Stomach (tissue), 9 donors: ENCODE measurements around the gene CFAP61. TPM values are rescaled to one million over a fixed set of nuclear protein-coding genes. Genes with fewer than 3 reads are reported as not detected.

Experiments used
- DNase-seq, 2 donors: peaks; one replicate each; pipeline versions ENCODE4 v3.0.0 to v3.0.0-alpha.2; 2013 to 2019
- H3K27ac ChIP-seq, 5 donors: fragments of 200-600 bp in 4 of 5; sonication (generic) in 4 of 5; one replicate each; pipeline ENCODE4 v1.5.1; 2013 to 2019; ENCODE audit warnings: mild to moderate bottlenecking in 1 of 5, moderate library complexity in 1 of 5
- H3K27me3 ChIP-seq, 3 donors: fragments of 200-600 bp; sonication (generic); one replicate each; pipeline ENCODE4 v1.5.1; 2017 to 2019; ENCODE audit warnings: mixed run types in 1 of 3
- H3K36me3 ChIP-seq, 4 donors: fragments of 200-600 bp; sonication (generic); 1 replicate in 3 of 4; 2 replicates in 1 of 4; pipeline ENCODE4 v1.5.1; 2016 to 2019
- H3K4me1 ChIP-seq, 4 donors: fragments of 200-600 bp; sonication (generic); one replicate each; pipeline ENCODE4 v1.5.1; 2016 to 2019
- H3K4me3 ChIP-seq, 4 donors: fragments of 200-600 bp; sonication (generic) in 3 of 4; one replicate each; pipeline ENCODE4 v1.5.1; 2016 to 2019; ENCODE audit warnings: mild to moderate bottlenecking in 1 of 4
- H3K9me3 ChIP-seq, 4 donors: fragments of 200-600 bp; sonication (generic); one replicate each; pipeline ENCODE4 v1.5.1; 2016 to 2019
- CTCF ChIP-seq, 7 experiments: fragments of 450-650 bp in 4 of 7; fragments of 200-600 bp in 3 of 7; sonication (generic) in 3 of 7; IDR thresholded peaks; one replicate each; pipeline ENCODE4 v1.5.1; 2016 to 2019; ENCODE audit warnings: antibody characterized with exemption in 7 of 7, control low read depth in 2 of 7, mild to moderate bottlenecking in 1 of 7
- EP300 ChIP-seq: sonication (generic); formaldehyde crosslinking; IDR thresholded peaks from one replicate; pipeline ENCODE4 v1.6.1; 2017; ENCODE audit warnings: antibody characterized with exemption
- POLR2A ChIP-seq, 4 donors: fragments of 450-650 bp; IDR thresholded peaks; one replicate each; pipeline ENCODE4 v1.6.1; 2016; ENCODE audit warnings: antibody characterized with exemption in 4 of 4, control low read depth in 2 of 4, mild to moderate bottlenecking in 1 of 4, moderate library complexity in 1 of 4
- POLR2AphosphoS5 ChIP-seq, 3 donors: sonication (generic); formaldehyde crosslinking; IDR thresholded peaks; one replicate each; pipeline ENCODE4 v1.6.1; 2016; ENCODE audit warnings: antibody characterized with exemption in 3 of 3
- WGBS, 5 donors: extraction: QIAGEN DNeasy Blood & Tissue Kit in 3 of 5; methylation state at CpG; one replicate each; pipeline versions ENCODE4 v1.1.5 to v1.1.7; 2013 to 2018; 5-methylcytosine and 5-hydroxymethylcytosine counted together
- intact Hi-C: fragments of 100-400 bp; cut with DNase I; formaldehyde crosslinking; loops from one replicate; pipeline ENCODE4 v1.15.1; 2023; ENCODE audit warnings: low total_unique reads
- polyA plus RNA-seq, 3 donors: library from polyadenylated mRNA; stranded (reverse); fragments of 200-250 nt; gene quantifications; one replicate each; pipeline ENCODE4 v1.2.3, GENCODE V29; 2013
- total RNA-seq, 5 donors: library from RNA; depleted of rRNA; stranded (reverse); fragments of >200 nt; gene quantifications; one replicate each; pipeline versions ENCODE4 v1.1.0 to v1.2.3, GENCODE V29; 2014 to 2016
- donor health status: healthy with polysubstance abuse.
- donor health status: Bipolar disorder and iron deficiency.
- donor health status: healthy.

CFAP61 gene
- total and polyA plus RNA-seq, 8 donors = not detected

DNA sequence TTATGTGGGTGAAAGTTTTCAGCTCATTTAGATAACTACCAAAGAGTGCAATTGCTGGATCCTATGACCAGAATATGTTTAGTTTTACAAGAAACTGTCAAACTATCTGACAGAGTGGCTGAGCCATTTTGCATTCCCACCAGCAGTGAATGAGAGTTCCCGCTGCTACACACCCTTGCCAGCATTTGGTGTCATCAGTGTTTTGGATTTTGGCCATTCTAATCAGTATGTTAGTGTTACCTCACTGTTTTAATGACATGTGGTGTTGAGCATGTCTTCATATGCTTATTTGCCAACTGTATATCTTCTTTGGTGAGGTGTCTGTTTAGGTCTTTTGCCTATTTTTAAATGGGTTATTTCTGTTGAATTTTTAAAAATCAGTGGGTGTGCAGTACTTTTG, 120.9 kb downstream of the CFAP61 start:
- Histone ChIP-seq H3K4me1 (no peaks in the 10 kb centered on the region), H3K4me3 (no peak overlapping the region), H3K9me3 (peaks cover 0 to 10% (median 9%) of the 10 kb centered on the region in 4 donors), H3K36me3 (no peaks in the 10 kb centered on the region), H3K27me3 (peaks cover 0 to 4% (median 0%) of the 10 kb centered on the region in 3 donors), H3K27ac (no peak overlapping the region)
- TF ChIP-seq CTCF (IDR thresholded peaks at IDR 0.05) (no peak), EP300 (no peak), POLR2AphosphoS5 (IDR thresholded peaks at IDR 0.05) (no peak), POLR2A (IDR thresholded peaks at IDR 0.05) (no peak)
- WGBS, 5 donors = 60 to 85% (median 70%) methylated on average over 1 of the region's 1 CpG
- DNase-seq = no peak
- intact Hi-C loops = no loop called here

DNA sequence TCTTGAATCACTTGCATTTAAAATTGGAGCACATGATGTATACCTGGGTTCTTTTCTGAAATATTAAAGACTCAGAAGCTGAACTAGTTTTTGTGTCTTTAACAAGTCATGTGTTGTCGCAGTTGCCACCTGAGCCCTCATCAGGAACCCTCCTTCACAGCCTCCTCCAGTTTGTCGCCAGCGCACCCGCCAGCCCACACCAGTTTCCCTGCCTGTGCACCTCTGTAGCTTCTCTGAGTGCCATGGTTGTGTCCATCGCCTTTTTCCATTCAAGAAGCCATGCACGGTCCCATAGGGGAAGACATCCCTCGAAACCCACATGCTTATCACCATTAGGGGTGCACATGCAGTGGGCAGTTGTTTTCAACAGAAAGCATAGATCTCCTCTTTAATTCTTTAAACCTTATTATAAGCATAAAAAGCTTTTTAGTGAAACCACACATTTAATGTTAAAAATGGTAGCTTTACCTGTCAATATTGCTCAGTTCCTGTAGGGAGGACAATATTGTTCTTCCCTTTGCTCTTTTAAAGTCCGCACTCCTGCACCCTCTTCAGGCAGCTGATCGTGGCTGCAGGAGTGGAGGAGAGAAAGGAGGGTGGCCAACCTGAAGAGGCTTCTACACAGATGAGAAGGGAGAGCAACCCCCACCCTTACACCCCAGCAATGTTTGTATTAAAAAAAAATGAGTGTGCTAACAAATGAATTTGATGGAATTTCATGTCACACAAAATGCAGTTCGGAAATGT, 121.9 kb downstream of the CFAP61 start:
- WGBS, 5 donors = 81 to 87% (median 83%) methylated on average over 10 of the region's 10 CpGs

DNA sequence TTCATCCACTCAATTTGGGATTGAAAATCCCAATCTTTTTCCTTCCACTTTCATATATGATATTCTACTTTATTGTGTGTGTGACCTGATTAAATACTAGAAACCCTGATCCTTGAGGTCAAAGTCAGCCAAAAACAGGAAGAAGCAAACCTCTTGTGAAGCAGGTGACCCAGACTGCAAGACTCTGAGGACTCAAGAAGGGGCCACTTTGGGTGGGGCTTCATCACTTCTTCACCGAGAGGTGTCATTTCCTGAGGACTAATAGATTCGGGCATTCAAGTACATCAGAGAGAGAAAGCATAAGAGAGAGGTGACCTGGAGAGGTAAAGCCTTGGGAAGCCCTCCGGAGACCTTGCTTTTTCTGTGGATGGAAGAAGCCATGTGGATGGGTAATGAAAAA, 129.0 kb downstream of the CFAP61 start:
- no peak overlapping the region for H3K27ac ChIP-seq
- no peaks in the 10 kb centered on the region for H3K27me3 ChIP-seq
- no peaks in the 10 kb centered on the region for H3K4me1 ChIP-seq
- TF ChIP-seq EP300 (no peak), CTCF (IDR thresholded peaks at IDR 0.05) (no peak), POLR2A (IDR thresholded peaks at IDR 0.05) (no peak), POLR2AphosphoS5 (IDR thresholded peaks at IDR 0.05) (no peak)
- no peak for DNase-seq
- WGBS, 5 donors = 62 to 91% (median 83%) methylated on average over 3 of the region's 3 CpGs
- H3K36me3 ChIP-seq = no peaks in the 10 kb centered on the region
- intact Hi-C loops = no loop called here
- no peak overlapping the region for H3K4me3 ChIP-seq
- H3K9me3 ChIP-seq = peaks cover 0 to 12% (median 3%) of the 10 kb centered on the region in 4 donors

More for the DNA sequence above, 121.9 kb downstream of the CFAP61 start:
- intact Hi-C loops = no loop called here
- H3K27ac ChIP-seq = no peak overlapping the region
- no peak for DNase-seq
- H3K36me3 ChIP-seq = no peaks in the 10 kb centered on the region
- peaks cover 0 to 4% (median 0%) of the 10 kb centered on the region in 3 donors for H3K27me3 ChIP-seq
- H3K4me3 ChIP-seq = no peak overlapping the region
- no peaks in the 10 kb centered on the region for H3K4me1 ChIP-seq
- peaks cover 0 to 10% (median 9%) of the 10 kb centered on the region in 4 donors for H3K9me3 ChIP-seq
- TF ChIP-seq EP300 = no peak
- no peak for TF ChIP-seq POLR2AphosphoS5 (IDR thresholded peaks at IDR 0.05)
- no peak for TF ChIP-seq POLR2A (IDR thresholded peaks at IDR 0.05)
- TF ChIP-seq CTCF (IDR thresholded peaks at IDR 0.05) = no peak

GRCh38 chr20:20184149-20184548, 131.8 kb downstream of the CFAP61 start:
- DNase-seq = no peak
- peaks cover 0 to 12% (median 3%) of the 10 kb centered on the region in 4 donors for H3K9me3 ChIP-seq
- H3K4me3 ChIP-seq = no peak overlapping the region
- H3K27me3 ChIP-seq = no peaks in the 10 kb centered on the region
- TF ChIP-seq POLR2A (IDR thresholded peaks at IDR 0.05) (no peak), EP300 (no peak), POLR2AphosphoS5 (IDR thresholded peaks at IDR 0.05) (no peak), CTCF (IDR thresholded peaks at IDR 0.05) (no peak)
- no peak overlapping the region for H3K27ac ChIP-seq
- 58 to 71% (median 61%) methylated on average over 1 of the region's 1 CpG for WGBS, 5 donors
- intact Hi-C loops = no loop called here
- no peaks in the 10 kb centered on the region for H3K4me1 ChIP-seq
- no peaks in the 10 kb centered on the region for H3K36me3 ChIP-seq
